GM18498 (cell line): Measurements from ENCODE around the gene NOP10.

Source experiments
- ATAC-seq: cut with Tn5 transposase; IDR thresholded peaks from one replicate; pipeline ENCODE4 v1.9.1; 2021; ENCODE audit warnings: mild to moderate bottlenecking, moderate library complexity; ENCODE audit not compliant: unreplicated experiment

The NOP10 gene

GRCh38 chr15:34334672-34335071 lies 8.3 kb downstream of the NOP10 start:
- ATAC-seq = no peak

GRCh38 chr15:34332553-34333120 lies 10.3 kb downstream of the NOP10 start:
- no peak for ATAC-seq

- ATAC-seq = no peak
Observed at GRCh38 chr15:34331809-34332208, 11.1 kb downstream of the NOP10 start.

GRCh38 chr15:34330279-34330678 lies 12.7 kb downstream of the NOP10 start:
- ATAC-seq = no peak

GRCh38 chr15:34329006-34329405 lies 13.9 kb downstream of the NOP10 start:
- ATAC-seq = no peak

GRCh38 chr15:34327906-34328305 lies 15.0 kb downstream of the NOP10 start:
- ATAC-seq = no peak

GRCh38 chr15:34325368-34325767 lies 17.6 kb downstream of the NOP10 start:
- no peak for ATAC-seq

- ATAC-seq = no peak
Observed at GRCh38 chr15:34324933-34325332, 18.0 kb downstream of the NOP10 start.

- ATAC-seq = no peak
Observed at GRCh38 chr15:34323217-34323616, 19.7 kb downstream of the NOP10 start.

- peak; percentile 77 for ATAC-seq
Observed at GRCh38 chr15:34318277-34319079, 24.5 kb downstream of the NOP10 start.

GRCh38 chr15:34314491-34315490 lies 28.1 kb downstream of the NOP10 start:
- ATAC-seq = no peak

- ATAC-seq = no peak
Observed at GRCh38 chr15:34311563-34311962, 31.4 kb downstream of the NOP10 start.

GRCh38 chr15:34304613-34305012 lies 38.3 kb downstream of the NOP10 start:
- ATAC-seq = no peak

- ATAC-seq = no peak
Observed at GRCh38 chr15:34301058-34301457, 41.9 kb downstream of the NOP10 start.

- ATAC-seq = no peak
Observed at GRCh38 chr15:34297059-34297458, 45.9 kb downstream of the NOP10 start.

- no peak for ATAC-seq
Observed at GRCh38 chr15:34292621-34293020, 50.3 kb downstream of the NOP10 start.
